Stromal cell of bone marrow (primary cell): ENCODE results near the gene AFAP1L1.
A peak's percentile ranks its signal among the peaks of the same experiment; 100 is the strongest.

ENCODE experiments used
- DNase-seq: peaks from one replicate; pipeline ENCODE4 v3.0.0-alpha.2; 2012; ENCODE audit warnings: low read depth

Gene AFAP1L1

GRCh38 chr5:149352169-149352568, 80.5 kb downstream of the AFAP1L1 start:
- no peak for DNase-seq

- no peak for DNase-seq
Observed at GRCh38 chr5:149353911-149354310, 82.3 kb downstream of the AFAP1L1 start.

- no peak for DNase-seq
Observed at GRCh38 chr5:149355688-149356087, 84.0 kb downstream of the AFAP1L1 start.

GRCh38 chr5:149356391-149356790, 84.7 kb downstream of the AFAP1L1 start:
- DNase-seq = no peak

- DNase-seq = peak; percentile 92
Observed at GRCh38 chr5:149357370-149358293, 86.0 kb downstream of the AFAP1L1 start, which contains the start of gene PCYOX1L. TSS of gene PCYOX1L (plus strand) at chr5:149358046. CDS start at chr5:149358069, 23 bp downstream.

- no peak for DNase-seq
Observed at GRCh38 chr5:149358294-149358651, 86.6 kb downstream of the AFAP1L1 start.

- no peak for DNase-seq
Observed at GRCh38 chr5:149358868-149359495, 87.3 kb downstream of the AFAP1L1 start.

GRCh38 chr5:149360272-149360671, 88.6 kb downstream of the AFAP1L1 start:
- DNase-seq = no peak

GRCh38 chr5:149362541-149362940, 90.9 kb downstream of the AFAP1L1 start:
- DNase-seq = no peak

- DNase-seq = no peak
Observed at GRCh38 chr5:149363358-149363757, 91.7 kb downstream of the AFAP1L1 start.

- no peak for DNase-seq
Observed at GRCh38 chr5:149363936-149364335, 92.3 kb downstream of the AFAP1L1 start.

GRCh38 chr5:149364719-149365118, 93.1 kb downstream of the AFAP1L1 start:
- DNase-seq = no peak

GRCh38 chr5:149365418-149365817, 93.8 kb downstream of the AFAP1L1 start:
- DNase-seq = no peak

- no peak for DNase-seq
Observed at GRCh38 chr5:149366169-149366729, 94.6 kb downstream of the AFAP1L1 start.

GRCh38 chr5:149367249-149367971, 95.8 kb downstream of the AFAP1L1 start:
- peak; percentile 72 for DNase-seq

GRCh38 chr5:149367972-149368645, 96.5 kb downstream of the AFAP1L1 start:
- no peak for DNase-seq

GRCh38 chr5:149370878-149371277, 99.2 kb downstream of the AFAP1L1 start:
- DNase-seq = no peak

GRCh38 chr5:149371296-149371962, 99.8 kb downstream of the AFAP1L1 start:
- DNase-seq = peak; percentile 22

GRCh38 chr5:149372076-149372795, 100.6 kb downstream of the AFAP1L1 start:
- DNase-seq = no peak

- no peak for DNase-seq
Observed at GRCh38 chr5:149372932-149373331, 101.3 kb downstream of the AFAP1L1 start.
